HepG2 (cell line): ENCODE data around the gene NDUFB10. TPM values are rescaled to one million over a fixed set of nuclear protein-coding genes. Genes with fewer than 3 reads are reported as not detected.
A peak's percentile ranks its signal among the peaks of the same experiment; 100 is the strongest.

Experiments
- ARNTL ChIP-seq: sonication (generic); formaldehyde crosslinking; IDR thresholded peaks from 2 replicates; pipeline ENCODE4 v1.4.0; 2020; ENCODE audit warnings: mild to moderate bottlenecking, missing genetic modification reagents
- ATF1 ChIP-seq: IDR thresholded peaks from 2 replicates; pipeline ENCODE4 v1.6.1; 2016; ENCODE audit warnings: mild to moderate bottlenecking, control low read depth
- CCDC6 ChIP-seq: sonication (generic); formaldehyde crosslinking; IDR thresholded peaks from 2 replicates; pipeline ENCODE4 v1.8.1; 2022; ENCODE audit warnings: mild to moderate bottlenecking, missing genetic modification reagents, moderate library complexity
- DNMT1 ChIP-seq: sonication (generic); formaldehyde crosslinking; IDR thresholded peaks from 2 replicates; pipeline ENCODE4 v1.5.1; 2020; ENCODE audit warnings: mild to moderate bottlenecking, missing genetic modification reagents
- DR1 ChIP-seq: sonication (generic); formaldehyde crosslinking; IDR thresholded peaks from 2 replicates; pipeline ENCODE4 v1.8.0; 2021; ENCODE audit warnings: mild to moderate bottlenecking, missing genetic modification reagents, inconsistent platforms
- FOSL2 ChIP-seq: sonication (generic); formaldehyde crosslinking; IDR thresholded peaks from 2 replicates; pipeline ENCODE4 v1.4.0; 2020; ENCODE audit warnings: missing genetic modification reagents
- GABPA ChIP-seq, 2 experiments: IDR thresholded peaks; 2 replicates each; pipeline ENCODE4 v1.6.1; 2011 to 2016; ENCODE audit warnings: low read depth in 2 of 2, low read length in 1 of 2, missing biosample characterization in 1 of 2, missing genetic modification characterization in 1 of 2
- GZF1 ChIP-seq: sonication (generic); formaldehyde crosslinking; IDR thresholded peaks from 2 replicates; pipeline ENCODE4 v1.5.1; 2020; ENCODE audit warnings: mild to moderate bottlenecking, missing genetic modification reagents
- JUN ChIP-seq: sonication (generic); formaldehyde crosslinking; IDR thresholded peaks from 2 replicates; pipeline ENCODE4 v1.4.0; 2020; ENCODE audit warnings: mild to moderate bottlenecking, missing genetic modification reagents
- PREB ChIP-seq: sonication (generic); formaldehyde crosslinking; IDR thresholded peaks from 2 replicates; pipeline ENCODE4 v1.4.0; 2020; ENCODE audit warnings: missing genetic modification reagents
- SNAPC2 ChIP-seq: sonication (generic); formaldehyde crosslinking; IDR thresholded peaks from 2 replicates; pipeline ENCODE4 v1.8.1; 2022; ENCODE audit warnings: mild to moderate bottlenecking, missing genetic modification reagents
- STAG1 ChIP-seq: sonication (generic); formaldehyde crosslinking; IDR thresholded peaks from 2 replicates; pipeline ENCODE4 v1.4.0; 2020; ENCODE audit warnings: missing genetic modification reagents
- USF2 ChIP-seq, 2 experiments: sonication (generic) in 1 of 2; formaldehyde crosslinking in 1 of 2; IDR thresholded peaks; 2 replicates each; pipeline versions ENCODE4 v1.5.1 to v1.6.1; 2011 to 2020; ENCODE audit warnings: borderline replicate concordance in 1 of 2, low read depth in 1 of 2, low read length in 1 of 2, mild to moderate bottlenecking in 1 of 2, missing genetic modification reagents in 1 of 2, moderate library complexity in 1 of 2
- ZBTB21 ChIP-seq: sonication (generic); formaldehyde crosslinking; IDR thresholded peaks from 2 replicates; pipeline ENCODE4 v1.4.0; 2020; ENCODE audit warnings: missing genetic modification reagents
- ZFP36L1 ChIP-seq: sonication (generic); formaldehyde crosslinking; IDR thresholded peaks from 2 replicates; pipeline ENCODE4 v1.8.0; 2022; ENCODE audit warnings: mild to moderate bottlenecking, missing genetic modification reagents, moderate library complexity
- ZFX ChIP-seq: sonication (generic); formaldehyde crosslinking; IDR thresholded peaks from 2 replicates; pipeline ENCODE4 v1.4.0; 2020; ENCODE audit warnings: mild to moderate bottlenecking, low read depth, missing genetic modification reagents, moderate library complexity
- ZNF253 ChIP-seq: sonication (generic); formaldehyde crosslinking; IDR thresholded peaks from 2 replicates; pipeline ENCODE4 v1.8.0; 2022; ENCODE audit warnings: mild to moderate bottlenecking, missing genetic modification reagents, borderline replicate concordance
- ZNF567 ChIP-seq: sonication (generic); formaldehyde crosslinking; IDR thresholded peaks from 2 replicates; pipeline ENCODE4 v1.8.1; 2023; ENCODE audit warnings: mild to moderate bottlenecking, missing genetic modification reagents, borderline replicate concordance
- polyA plus RNA-seq, 8 experiments: library from polyadenylated mRNA; depleted of rRNA in 3 of 8; stranded (reverse) in 7 of 8; unstranded in 1 of 8; fragments of >200 nt; fragmentation: Illumina TruSeq in 4 of 8; extraction: Trizol in 4 of 8; gene quantifications; 2 replicates each; pipeline versions ENCODE4 v1.2.1 to v1.2.3, GENCODE V29; 2011 to 2016; ENCODE audit warnings: low read depth in 4 of 8, missing spikeins in 1 of 8, mixed read lengths in 1 of 8; ENCODE audit not compliant: insufficient read depth in 1 of 8
- total RNA-seq, 5 experiments: library from RNA; depleted of rRNA; stranded (reverse); fragments of >200 nt; fragmentation: Illumina TruSeq; extraction: Trizol; gene quantifications; 2 replicates each; pipeline ENCODE4 v1.2.3, GENCODE V29; 2016; ENCODE audit warnings: low read depth in 1 of 5
- TF ChIP-seq, protein P1 (sequence below): sonication (generic); formaldehyde crosslinking; IDR thresholded peaks from 2 replicates; pipeline ENCODE4 v1.4.0; 2020; ENCODE audit warnings: missing genetic modification reagents, borderline replicate concordance
- TF ChIP-seq, protein P2 (sequence below): IDR thresholded peaks from 2 replicates; pipeline ENCODE4 v1.6.1; 2012; ENCODE audit warnings: low read length, improper control_type of control experiment

The NDUFB10 gene
- total and polyA plus RNA-seq, 2 of the 13 experiments (the other 11 are each of a cell fraction or from before 2014, with no cell fraction given) = 68.6 to 157 TPM

DNA sequence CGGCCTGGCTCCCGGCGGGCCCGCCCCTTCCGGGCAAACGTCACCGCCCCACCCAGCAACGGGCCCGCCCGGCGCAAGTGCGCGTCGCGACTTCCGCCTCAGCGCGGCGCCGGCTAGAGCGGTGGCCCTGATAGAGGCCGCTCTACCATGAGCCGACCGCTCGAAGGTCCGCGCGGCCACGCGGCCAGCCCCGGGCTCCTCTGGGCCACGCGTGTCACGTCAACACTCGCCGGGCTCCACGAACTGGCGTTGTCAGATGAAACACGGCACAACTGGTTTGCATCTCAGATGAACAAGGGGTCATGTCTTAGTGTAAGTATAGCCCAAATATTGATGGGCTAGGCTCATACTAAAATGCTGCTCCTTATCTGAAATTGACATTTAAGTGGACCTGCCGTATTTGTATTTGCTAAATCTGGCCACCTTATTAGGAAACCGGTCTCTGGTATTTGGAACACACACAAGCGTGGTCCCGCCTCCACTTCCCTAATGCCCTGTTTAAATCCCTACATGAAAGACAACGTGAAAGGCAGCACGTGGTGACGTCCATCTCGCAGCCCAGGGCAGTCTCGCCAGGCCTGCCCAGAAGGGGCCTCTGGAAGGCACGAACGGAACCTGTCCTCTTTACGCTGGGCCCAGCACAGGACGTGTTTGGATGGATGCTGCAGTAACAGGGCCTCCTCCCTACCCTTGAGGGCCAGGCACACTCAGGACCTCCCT, 50.6 kb downstream of the NDUFB10 start, which contains the start of gene ZNF598 (continued):
- TF ChIP-seq, protein P1, sequence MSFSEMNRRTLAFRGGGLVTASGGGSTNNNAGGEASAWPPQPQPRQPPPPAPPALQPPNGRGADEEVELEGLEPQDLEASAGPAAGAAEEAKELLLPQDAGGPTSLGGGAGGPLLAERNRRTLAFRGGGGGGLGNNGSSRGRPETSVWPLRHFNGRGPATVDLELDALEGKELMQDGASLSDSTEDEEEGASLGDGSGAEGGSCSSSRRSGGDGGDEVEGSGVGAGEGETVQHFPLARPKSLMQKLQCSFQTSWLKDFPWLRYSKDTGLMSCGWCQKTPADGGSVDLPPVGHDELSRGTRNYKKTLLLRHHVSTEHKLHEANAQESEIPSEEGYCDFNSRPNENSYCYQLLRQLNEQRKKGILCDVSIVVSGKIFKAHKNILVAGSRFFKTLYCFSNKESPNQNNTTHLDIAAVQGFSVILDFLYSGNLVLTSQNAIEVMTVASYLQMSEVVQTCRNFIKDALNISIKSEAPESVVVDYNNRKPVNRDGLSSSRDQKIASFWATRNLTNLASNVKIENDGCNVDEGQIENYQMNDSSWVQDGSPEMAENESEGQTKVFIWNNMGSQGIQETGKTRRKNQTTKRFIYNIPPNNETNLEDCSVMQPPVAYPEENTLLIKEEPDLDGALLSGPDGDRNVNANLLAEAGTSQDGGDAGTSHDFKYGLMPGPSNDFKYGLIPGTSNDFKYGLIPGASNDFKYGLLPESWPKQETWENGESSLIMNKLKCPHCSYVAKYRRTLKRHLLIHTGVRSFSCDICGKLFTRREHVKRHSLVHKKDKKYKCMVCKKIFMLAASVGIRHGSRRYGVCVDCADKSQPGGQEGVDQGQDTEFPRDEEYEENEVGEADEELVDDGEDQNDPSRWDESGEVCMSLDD = no peak
- TF ChIP-seq GZF1 (CRISPR knock-in tag) (no peak), JUN (CRISPR knock-in tag) (no peak; the same call in 1 of the 2 replicates), ZBTB21 (CRISPR knock-in tag) (no peak), ZFP36L1 (CRISPR knock-in tag) (no peak), ZNF253 (CRISPR knock-in tag) (no peak), SNAPC2 (CRISPR knock-in tag) (no peak), DNMT1 (CRISPR knock-in tag) (no peak), ARNTL (CRISPR knock-in tag) (peak; percentile 43; the same call in 1 of the 2 replicates), USF2 (IDR thresholded peaks at IDR 0.05; ENCODE audit: low read depth, low read length) (no peak), USF2 (CRISPR knock-in tag; IDR thresholded peaks at IDR 0.05; ENCODE audit: borderline replicate concordance) (no peak), CCDC6 (CRISPR knock-in tag) (no peak), PREB (CRISPR knock-in tag) (no peak), STAG1 (no peak), GABPA (IDR thresholded peaks at IDR 0.05; ENCODE audit: low read depth, low read length) (peak; percentile 89), GABPA (CRISPR knock-in tag; IDR thresholded peaks at IDR 0.05; ENCODE audit: low read depth) (peak; percentile 87), ZFX (CRISPR knock-in tag) (peak; percentile 93), DR1 (no peak), FOSL2 (CRISPR knock-in tag) (no peak), ZNF567 (CRISPR knock-in tag) (no peak; the same call in 1 of the 2 replicates), ATF1 (CRISPR knock-in tag) (no peak)
- TF ChIP-seq, protein P2, sequence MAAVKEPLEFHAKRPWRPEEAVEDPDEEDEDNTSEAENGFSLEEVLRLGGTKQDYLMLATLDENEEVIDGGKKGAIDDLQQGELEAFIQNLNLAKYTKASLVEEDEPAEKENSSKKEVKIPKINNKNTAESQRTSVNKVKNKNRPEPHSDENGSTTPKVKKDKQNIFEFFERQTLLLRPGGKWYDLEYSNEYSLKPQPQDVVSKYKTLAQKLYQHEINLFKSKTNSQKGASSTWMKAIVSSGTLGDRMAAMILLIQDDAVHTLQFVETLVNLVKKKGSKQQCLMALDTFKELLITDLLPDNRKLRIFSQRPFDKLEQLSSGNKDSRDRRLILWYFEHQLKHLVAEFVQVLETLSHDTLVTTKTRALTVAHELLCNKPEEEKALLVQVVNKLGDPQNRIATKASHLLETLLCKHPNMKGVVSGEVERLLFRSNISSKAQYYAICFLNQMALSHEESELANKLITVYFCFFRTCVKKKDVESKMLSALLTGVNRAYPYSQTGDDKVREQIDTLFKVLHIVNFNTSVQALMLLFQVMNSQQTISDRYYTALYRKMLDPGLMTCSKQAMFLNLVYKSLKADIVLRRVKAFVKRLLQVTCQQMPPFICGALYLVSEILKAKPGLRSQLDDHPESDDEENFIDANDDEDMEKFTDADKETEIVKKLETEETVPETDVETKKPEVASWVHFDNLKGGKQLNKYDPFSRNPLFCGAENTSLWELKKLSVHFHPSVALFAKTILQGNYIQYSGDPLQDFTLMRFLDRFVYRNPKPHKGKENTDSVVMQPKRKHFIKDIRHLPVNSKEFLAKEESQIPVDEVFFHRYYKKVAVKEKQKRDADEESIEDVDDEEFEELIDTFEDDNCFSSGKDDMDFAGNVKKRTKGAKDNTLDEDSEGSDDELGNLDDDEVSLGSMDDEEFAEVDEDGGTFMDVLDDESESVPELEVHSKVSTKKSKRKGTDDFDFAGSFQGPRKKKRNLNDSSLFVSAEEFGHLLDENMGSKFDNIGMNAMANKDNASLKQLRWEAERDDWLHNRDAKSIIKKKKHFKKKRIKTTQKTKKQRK = no peak
